Activated CD4-positive, CD25-positive, alpha-beta regulatory T cell treated with anti-CD3 and anti-CD28 coated beads, Interleukin-2, amount 50 U/mL, for 72 hours (primary cell): Measurements from ENCODE around the gene ELFN2.

Source experiments
- DNase-seq: peaks from one replicate; pipeline ENCODE4 v3.0.0; 2021

ELFN2 gene

DNA sequence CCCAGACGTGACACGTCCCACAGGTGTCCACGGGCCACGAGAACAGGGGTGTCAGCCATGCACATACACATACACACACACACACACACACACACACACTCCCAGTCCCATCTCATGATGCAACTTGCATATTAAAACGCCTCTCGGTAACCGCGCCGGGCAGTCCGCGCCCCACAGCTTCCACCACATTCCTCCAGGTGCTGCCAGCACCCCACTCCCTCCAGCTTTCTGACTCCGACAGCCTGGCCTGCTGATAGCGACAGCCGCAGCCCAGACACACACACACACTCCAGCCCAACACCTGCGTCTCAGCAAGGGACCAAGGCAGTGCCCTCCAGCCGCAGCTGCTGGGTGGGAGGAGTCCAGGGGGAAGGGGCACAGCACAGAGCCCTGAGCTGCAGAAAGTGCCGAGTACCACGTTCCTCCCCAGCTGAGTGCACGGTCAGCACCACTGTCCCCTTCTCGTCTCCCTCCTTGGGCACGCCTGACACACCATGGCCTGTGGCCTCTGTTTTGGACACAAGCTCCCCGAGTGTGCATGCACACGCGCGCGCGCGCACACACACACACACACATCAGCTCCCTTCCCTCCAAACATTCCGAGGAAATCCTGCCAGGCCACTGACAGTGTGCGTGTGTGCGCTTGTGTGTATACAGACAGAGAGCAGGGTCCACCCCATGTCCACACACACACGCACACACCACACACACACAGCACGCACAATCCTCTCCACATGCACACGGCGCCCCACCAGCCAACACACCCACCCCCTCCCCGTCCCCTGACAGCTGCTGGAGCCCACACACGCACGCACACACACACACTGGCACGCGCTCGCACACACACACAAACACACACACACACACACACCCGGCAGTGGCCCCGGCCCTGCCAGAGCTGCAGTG lies 1.2 kb downstream of the ELFN2 start:
- no peak for DNase-seq

DNA sequence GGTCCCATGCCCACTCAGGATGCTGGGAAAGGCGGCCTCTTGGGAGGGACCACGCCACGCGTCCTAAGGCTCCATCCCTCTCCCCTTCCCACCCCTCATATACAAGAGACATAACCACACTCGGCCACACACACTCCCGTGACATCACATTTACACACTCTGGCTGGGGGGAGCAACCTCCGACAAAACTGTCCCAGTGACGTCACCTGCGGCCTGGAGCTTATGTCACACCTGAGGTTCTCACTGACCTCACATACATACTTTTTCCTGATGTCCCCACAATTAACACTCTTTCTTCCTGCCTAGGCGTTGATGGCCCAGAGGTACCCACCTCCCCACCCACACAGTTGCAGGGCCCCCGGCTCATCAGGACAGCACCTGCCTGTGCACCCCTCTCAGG lies 1.9 kb downstream of the ELFN2 start:
- DNase-seq: no peak

DNA sequence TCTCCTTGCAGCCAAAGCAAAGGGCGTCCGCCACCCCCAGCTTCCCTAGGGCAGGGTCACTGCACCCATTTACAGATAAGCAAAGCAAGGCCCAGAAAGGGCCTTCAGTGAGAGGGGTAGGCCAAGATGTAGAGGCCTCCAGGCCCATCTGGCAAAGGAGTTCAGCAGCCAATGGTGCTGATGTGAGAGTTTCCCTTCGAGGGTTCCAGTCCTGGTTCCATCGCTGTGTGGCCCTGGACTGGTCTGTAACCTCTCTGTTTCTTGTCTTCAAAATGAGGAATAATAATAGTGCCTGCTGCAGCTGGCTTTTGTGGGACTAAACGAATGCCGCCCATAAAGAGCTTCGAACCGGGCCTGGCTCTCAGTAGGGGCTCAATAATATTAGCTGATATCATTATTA lies 4.0 kb downstream of the ELFN2 start:
- no peak for DNase-seq

DNA sequence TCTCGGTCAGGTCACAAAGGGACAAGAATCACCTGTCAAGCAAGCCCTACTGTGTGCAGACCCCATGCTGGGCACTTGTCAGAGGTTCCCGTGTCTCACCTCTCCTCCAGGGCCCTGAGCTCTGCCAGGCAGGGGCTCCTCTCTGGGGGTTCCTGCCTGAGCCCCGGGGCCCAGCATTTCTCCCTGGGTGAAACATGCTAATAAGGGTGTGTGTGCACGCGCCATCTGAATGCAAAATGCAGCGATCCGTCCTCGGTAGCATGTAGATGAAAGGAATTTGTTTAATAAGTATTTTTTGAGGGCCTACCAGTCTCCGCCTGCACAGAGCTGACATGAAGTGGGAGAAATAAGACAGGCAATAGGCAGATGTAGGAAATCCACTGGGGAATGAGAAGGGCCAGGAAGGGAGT lies 5.8 kb downstream of the ELFN2 start:
- DNase-seq: no peak

DNA sequence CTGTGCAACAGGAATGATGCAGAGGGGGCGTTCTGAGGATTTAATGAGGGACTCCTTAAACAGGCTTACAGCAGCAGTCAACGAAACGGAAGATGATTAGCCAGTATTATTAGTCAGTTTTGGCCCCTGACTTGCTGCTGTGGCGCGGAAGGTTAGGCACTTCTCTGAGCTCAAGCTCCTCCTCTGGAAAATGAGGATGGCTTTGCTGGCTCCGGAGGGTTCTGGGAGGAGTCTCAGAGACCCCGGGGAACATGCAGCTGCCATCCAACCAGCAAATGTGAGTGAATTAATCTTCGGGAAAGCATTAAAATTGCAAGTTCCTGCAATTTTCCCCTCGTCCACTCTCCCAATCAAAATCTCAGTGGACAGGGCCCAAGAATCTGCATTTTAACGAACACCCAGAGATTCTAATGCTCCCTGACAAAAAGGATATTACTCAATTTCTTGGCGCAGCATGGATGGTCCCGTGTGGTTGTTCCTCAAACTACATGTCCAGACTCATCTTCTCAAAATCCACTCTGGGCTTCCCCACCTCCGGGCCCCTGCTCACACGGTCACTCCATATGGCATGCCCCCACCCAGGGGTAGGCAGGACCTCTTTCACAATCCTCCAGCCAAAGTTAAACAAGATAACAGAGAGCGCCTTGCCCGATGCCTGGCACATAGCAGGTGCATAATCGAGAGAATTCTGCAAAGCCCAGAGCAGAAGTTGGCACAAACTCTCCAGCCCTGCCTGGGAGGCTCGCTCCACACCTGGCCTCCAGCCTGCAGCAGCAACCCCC lies 6.4 kb downstream of the ELFN2 start:
- no peak for DNase-seq

DNA sequence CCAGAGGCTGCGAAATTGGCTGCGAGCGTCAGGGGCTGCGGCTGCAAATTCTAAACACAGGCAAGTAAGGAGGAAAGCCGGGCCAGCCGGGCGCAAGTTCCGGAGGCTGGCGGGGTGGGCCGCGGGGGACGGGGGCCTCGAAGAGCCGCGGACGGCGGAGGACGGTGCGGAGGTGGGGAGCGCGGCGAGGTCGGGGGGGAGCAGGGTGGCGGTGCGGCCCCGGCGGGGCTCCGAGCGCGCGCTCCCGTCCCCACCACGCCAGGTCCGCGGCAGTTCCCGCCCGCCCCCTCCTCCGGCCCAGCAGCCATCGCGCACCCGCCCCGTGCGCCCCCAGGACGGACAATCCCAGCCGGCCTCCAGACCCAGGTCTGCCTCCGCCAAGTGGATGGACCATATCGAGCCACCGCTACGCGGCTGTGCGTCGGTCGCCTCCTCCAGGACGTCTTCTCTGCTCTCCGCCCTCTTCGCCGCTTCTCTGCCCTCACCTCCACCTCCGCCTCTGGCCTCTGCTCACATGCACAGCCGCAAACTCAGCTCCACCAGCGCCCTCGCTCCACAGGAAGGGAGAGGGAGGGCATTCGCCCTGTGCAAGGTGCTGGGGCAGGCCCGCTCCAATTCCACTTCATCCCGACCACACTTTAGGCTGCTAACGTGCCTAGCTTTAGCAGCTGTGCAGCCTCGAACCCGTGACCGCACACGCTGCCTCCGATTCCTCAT lies 7.2 kb downstream of the ELFN2 start:
- no peak for DNase-seq

DNA sequence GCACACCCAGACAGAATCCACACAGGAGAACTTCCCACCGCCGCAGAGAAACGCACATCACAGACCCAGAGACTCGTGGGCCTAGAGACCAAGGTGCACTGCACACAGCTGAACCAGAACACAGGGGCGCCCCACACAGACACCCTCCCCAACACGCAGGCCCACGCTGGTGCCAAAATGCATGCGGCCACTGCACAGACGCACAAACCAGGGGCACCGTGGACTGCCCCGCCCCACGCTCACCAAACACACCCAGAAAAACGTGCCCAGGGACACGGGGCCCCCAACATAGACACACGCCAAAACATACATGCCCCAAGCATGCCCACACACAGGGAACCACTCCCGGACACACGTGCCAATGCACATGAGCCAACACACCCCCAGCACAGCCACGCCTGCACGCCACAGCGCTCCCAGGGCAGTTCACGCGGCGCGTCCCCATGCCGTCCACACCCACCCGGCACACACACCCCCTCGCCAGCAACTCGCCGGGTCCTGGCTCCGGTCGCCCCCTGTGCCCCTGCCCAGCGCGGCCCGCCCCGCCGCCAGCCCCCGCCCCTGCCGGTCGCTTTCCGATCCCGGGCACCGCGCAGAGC lies 7.8 kb downstream of the ELFN2 start:
- no peak for DNase-seq

DNA sequence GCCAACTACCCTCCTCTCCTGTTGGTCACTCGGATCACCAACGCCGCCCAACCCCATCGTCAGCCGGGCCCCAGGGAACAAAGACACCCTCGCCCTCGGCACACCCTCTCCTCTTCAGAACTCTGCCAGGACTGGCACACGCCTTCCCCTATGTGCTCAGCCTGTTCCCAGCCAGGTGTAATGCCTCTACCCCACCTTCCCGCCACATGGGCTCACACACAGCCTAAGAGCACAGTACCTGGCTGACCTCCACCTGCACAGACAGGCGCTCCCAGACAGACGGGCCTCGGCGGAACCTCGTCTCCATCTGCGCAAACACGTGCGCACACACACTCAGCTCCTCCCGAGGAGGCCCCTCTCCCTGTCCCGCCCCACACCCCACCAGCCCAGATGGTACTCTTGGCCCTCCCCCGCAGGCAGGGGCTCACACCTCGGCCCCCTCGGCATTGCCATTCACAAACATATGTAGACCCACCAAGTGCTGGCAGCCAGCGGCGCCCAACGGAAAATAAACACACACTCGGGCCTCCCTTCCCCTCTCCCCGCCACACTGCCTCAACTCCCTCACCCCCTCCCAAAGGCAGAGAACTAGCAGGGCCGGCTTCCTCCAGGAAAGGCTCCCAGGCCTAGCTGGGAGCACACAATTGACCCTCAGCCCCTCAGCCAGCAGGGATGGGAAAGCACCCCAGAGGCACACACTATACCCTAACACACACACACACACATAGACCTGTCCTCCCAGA lies 8.5 kb downstream of the ELFN2 start:
- DNase-seq: no peak

DNA sequence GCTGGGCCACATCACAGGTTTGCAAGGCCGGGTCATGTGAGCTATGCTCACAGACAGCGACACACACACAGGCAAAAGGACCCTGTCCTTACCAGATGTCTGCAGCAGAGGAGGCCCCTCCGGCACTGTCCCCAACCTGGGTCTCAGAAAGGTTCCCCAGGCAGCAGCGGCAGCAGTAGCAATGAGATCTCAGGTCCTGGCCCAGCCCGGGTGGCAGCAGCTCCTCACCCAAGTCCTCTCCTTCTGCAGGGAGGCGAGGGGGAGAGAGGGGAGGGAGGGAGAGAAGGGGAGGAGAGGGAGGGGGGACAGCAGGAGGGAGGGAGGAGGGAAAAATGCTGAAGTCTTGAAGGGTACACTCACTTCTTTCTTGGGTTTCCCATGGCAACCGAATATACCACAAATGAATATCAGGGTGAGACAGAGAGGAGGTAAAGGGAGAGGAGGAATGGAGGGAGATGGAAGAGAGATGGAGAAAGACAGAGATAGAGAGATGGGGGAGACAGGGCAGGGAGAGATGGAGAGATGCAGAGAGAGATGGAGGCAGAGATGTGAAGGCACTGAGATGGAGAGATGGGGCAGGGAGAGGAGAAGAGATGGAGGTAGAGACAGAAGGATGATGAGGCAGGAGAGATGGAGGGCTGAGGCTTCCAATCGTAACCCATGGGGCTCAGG lies 9.5 kb downstream of the ELFN2 start:
- DNase-seq: no peak

DNA sequence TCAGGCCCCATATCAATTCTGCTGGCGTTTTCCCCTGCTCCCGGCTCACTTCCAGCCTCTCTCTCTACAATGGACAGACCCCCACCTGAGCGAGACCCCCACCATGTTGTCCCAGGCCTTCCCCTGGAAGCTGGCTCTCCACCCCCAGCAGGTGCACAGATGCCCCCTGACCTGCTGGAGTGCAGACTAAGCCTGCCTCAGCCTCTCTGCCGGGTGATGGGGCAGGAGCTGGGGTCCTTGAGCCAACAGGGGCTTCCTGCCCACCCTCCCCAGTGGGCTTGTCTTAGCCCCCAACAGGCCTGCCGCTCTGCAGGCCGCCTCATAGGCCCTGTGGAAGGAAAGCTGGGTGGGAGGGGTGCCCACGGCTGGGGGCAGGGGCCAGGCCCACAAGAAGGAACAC lies 10.0 kb downstream of the ELFN2 start:
- no peak for DNase-seq

DNA sequence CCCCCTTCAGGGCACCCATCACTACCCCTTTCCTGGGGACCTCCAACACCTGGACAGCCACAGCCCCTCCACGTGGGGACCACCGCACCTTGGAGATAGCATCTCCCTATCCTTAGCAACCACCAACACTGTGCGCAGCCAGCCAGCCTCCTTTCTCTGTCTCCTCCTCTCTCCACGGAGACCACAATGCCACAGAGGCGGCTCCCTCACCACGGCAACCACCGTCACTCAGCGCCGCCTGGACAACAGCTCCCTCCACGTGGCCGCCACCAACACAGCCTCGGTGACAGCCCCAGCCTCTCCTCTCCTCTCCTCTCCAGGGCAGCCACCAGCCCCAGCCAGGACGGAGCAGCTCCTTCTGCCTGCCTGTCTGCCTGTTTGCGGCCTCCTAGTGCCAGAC lies 10.5 kb downstream of the ELFN2 start:
- DNase-seq: no peak

DNA sequence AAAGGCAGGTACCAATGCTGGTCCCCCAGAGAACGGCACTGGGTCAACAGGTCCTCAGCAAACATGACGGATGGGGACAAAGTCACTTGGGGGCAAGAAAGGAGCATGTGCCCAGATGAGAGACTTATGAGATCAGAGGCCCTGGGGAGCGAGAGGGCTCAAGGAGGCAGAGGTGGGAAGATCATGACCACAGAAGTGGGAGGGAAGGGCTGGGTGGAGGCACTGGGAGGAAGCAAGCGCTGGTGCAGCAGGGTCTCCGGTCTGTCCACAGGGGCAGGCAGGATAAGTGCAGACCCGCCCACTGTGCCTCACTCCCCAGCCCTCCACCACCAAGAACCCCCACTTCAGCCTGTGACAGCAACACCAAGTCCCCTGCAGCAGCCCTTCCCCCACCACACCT lies 10.9 kb downstream of the ELFN2 start:
- DNase-seq: no peak

DNA sequence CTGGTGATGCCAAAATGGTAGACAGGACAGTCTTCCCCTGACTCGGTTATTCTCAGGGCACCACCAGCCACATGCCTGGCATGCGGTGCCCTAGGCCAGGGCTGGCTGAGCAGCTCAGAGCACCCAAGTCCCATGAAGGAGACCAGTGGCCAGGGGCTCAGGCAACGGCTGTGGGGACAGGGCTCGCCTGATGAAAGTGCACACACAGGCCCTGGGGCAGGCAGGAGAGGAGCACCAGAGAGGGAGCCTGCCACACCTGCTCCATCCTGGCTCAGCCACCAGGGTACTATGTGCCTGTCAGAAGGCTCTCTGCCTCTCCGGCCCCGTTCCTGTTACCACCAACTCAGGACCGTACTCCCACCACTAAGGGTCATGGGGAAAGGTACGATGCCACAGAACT lies 12.1 kb downstream of the ELFN2 start:
- no peak for DNase-seq

DNA sequence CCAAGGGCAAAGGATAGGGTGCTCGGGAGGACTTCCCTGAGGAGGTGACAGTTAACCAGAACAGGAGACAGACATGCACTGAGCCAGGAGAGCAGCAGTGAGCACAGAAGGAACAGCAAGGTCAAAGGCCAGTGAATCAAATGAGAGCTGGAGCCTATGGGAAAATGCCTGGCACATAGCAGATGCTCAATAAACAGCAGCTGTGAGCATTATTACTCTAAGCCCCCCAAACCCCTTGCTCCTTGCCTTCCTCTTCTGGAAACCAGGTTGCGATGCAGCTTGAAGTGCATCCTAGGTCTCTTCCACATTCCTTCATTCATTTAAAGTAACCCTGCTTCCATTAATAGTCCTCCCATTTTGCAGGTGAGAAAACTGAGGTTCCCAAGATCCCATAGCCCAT lies 13.0 kb downstream of the ELFN2 start:
- no peak for DNase-seq

DNA sequence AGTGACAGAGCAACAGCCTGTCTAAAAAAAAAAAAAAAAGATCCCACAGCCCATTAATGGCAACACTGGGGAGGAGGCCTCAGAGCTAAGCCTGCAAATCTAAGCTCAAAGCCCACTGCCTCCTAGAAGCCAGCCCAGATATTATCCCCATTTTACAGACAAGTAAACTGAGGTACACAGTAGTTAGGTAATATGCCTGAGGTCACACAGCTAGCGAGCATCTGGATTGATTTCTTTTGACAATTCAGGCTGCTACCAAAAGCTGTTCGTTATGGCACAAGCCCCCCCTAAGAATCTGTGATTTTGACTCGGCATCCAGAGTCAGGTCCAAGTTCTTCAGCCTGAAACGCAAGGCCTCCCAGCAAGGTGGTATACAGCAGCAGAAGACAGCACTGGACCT lies 13.7 kb downstream of the ELFN2 start:
- DNase-seq: no peak

DNA sequence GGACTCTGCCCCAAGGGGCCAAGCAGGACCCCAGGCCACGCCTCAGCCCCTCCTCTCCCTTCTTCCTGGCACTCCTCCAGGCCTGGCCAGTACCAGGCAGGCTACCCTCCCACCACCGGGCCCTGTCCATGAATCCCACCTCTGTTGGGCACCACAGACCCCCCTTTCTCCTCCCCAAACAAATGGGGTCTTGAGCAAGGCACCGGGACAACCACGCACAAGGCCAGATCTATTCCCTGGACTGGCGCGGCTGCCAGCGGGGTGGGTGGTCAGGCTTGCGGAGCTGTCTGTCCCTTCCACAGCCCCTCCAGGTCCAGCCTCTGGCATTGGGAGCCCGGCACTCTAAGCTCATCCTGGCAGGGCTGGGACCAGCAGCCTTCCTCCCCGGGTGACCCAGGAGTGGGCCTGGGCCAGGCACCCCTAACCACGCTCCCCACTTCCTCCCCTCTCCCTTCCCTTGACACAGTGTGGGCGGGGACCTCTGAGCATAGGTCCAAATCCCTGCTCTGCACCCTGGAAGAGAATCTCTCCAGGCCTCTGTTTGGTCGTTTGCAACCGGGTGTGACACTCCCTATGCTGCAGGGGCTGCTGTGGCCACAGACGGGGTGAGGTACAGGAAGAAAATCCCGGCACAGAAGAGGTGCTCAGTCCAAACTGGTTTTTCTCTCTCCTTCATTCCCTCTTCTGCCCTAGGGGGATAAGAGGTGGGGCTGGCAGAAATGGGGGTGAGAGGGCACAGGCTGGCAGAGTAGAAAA lies 14.6 kb downstream of the ELFN2 start:
- DNase-seq: no peak

DNA sequence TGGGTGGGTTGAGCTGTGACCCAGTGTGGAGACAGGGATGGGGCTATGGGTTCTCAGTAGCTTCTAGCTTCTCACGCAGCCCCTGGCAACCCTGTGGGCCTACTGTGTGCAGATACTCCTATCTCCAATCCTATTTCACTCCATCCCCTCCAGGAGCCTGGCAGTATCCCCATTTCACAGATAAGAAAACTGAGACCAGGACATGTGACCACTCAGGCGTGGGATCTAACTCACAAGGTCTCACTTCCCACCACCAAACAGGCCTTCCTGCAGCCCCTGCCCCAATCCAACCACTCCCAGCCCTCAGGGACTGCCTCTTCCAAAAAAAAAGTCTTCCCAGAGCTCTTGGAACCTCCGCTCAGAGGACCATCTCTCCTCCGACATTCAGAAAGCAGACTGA lies 15.6 kb downstream of the ELFN2 start:
- DNase-seq: no peak

DNA sequence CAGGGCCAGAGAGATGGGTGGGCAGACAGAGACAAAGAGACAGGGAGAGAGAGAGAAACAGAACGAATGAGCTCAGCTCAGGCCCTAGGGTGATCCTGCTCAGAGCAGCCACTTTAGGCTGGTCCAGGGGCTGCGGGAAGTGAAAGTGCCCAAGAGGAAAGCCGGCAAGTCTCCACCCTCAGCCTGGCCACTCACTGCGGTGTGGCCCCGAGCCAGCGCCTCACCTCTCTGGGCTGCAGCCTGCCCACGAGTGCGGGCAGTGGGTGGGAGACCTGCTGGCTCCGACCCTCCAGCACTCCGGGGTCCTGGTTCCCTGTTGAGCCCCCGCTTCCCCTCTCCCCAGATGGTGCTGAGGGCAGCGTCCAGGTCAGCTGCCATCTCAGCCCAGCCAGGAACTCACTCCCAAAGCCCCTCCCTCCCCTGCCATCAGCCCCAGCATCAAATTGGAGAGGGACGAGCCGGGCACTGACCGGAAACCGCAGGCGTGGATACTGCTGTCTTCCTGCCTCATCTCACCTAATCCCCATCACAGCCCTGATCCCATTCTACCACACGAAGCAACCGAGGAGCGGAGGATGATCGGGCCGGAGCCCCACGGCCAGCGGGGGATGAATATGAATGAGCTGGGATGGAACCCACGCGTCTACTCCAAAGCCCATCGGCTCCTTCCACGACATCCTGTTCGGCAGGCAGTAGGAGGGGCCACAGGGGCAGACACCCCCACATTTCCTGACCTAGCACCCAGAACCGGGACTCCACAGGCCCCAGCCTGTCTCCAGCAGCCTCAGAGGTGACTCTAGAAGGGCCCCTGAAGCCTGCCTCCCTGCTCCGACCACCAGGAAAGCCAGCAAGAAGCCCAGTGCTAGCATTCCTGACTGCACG lies 16.9 kb downstream of the ELFN2 start:
- DNase-seq: no peak

DNA sequence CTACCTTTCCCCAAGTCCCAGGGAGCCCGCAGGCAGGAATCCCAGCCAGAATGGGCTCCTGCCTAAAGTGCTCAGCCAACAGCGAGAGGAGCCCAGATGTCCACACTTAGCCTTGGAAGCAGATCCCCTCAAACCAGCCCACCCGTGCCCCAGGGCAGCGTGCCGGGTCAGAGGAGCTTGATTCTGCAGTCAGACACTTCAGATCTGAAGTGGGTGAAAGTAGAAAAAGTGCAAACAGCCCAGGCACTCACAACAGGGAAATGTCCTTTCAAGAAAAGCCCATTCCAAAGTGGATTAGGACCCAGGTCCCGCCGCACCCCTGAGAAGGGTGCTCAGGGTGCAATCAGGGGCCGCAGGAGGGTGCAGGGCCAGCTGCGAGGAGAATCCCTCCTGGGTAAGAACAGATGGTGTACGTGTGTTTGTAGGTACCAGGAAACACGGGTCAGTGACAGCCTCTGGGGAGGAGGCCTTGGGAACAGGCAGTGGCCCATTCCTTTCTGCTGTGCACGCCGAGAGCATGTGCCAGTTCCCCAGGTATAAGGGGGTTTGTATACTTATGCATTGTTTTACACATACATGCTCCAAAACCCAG lies 17.7 kb downstream of the ELFN2 start:
- DNase-seq: no peak

DNA sequence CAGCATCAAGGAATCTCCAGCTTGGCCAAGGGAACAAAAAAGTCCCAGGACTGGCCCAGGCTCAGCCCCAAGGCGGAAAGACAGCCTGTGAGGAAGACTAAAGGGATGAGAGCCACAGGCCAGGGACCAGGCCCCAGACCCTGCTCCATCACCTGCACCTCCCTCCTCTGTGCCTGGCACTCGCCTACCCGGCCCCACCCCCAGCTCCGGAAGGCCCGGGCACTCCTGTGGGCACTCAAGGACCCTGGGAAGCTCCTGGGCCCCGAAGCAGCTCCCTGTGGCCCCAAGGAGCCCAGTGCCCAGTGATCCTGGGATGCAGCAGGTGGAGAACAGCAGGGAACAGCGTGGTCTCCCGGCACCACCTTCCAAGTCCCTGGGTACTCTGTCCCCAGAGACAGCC lies 18.2 kb downstream of the ELFN2 start:
- no peak for DNase-seq
